C4-2B (cell line): ENCODE measurements around the gene TMEM51.

ENCODE experiments used
- ZFX ChIP-seq: fragments of 450-650 bp; IDR thresholded peaks from 2 replicates; pipeline ENCODE4 v1.6.1; 2017
- TF ChIP-seq, protein P1 (sequence below): fragments of 450-650 bp; conservative IDR thresholded peaks from 2 replicates; pipeline ENCODE4 v1.5.1; 2017; ENCODE audit warnings: mild to moderate bottlenecking

- TF ChIP-seq, protein P1, sequence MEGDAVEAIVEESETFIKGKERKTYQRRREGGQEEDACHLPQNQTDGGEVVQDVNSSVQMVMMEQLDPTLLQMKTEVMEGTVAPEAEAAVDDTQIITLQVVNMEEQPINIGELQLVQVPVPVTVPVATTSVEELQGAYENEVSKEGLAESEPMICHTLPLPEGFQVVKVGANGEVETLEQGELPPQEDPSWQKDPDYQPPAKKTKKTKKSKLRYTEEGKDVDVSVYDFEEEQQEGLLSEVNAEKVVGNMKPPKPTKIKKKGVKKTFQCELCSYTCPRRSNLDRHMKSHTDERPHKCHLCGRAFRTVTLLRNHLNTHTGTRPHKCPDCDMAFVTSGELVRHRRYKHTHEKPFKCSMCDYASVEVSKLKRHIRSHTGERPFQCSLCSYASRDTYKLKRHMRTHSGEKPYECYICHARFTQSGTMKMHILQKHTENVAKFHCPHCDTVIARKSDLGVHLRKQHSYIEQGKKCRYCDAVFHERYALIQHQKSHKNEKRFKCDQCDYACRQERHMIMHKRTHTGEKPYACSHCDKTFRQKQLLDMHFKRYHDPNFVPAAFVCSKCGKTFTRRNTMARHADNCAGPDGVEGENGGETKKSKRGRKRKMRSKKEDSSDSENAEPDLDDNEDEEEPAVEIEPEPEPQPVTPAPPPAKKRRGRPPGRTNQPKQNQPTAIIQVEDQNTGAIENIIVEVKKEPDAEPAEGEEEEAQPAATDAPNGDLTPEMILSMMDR: no peak
- TF ChIP-seq ZFX: no peak
Observed at GRCh38 chr1:15172405-15173259, 19.1 kb downstream of the TMEM51 start.
